OCI-LY1 (cell line): ENCODE data around the gene PIGA.
"Not testable (repeated sequence)": the region's sequence is repeated elsewhere in the genome, so short reads cannot be mapped to it uniquely, and the experiment has no call there.

ENCODE experiments used
- H2AFZ ChIP-seq: fragments of 200-600 bp; sonication (generic), shearing (Covaris generic); 2 replicates; pipeline ENCODE4 v1.6.0; 2014; ENCODE audit warnings: antibody characterized with exemption, mild to moderate bottlenecking, low read length
- H3F3A ChIP-seq: fragments of 200-600 bp; sonication (generic), shearing (Covaris generic); 2 replicates; pipeline ENCODE4 v1.6.0; 2014; ENCODE audit warnings: mild to moderate bottlenecking, antibody characterized with exemption, low read length, moderate library complexity; ENCODE audit not compliant: insufficient read depth
- H3K27ac ChIP-seq: fragments of 200-600 bp; sonication (generic); 2 replicates; pipeline ENCODE4 v1.5.1; 2014; ENCODE audit warnings: low read length, mixed run types, mild to moderate bottlenecking, low read depth; ENCODE audit not compliant: poor library complexity, severe bottlenecking
- H3K27me3 ChIP-seq: fragments of 200-600 bp; sonication (generic); 2 replicates; pipeline ENCODE4 v1.6.0; 2014; ENCODE audit warnings: antibody characterized with exemption, mild to moderate bottlenecking, low read length, moderate library complexity; ENCODE audit not compliant: insufficient read depth
- H3K36me3 ChIP-seq: fragments of 200-600 bp; sonication (generic); 2 replicates; pipeline ENCODE4 v1.6.1; 2014; ENCODE audit warnings: mild to moderate bottlenecking, antibody characterized with exemption, low read length, moderate library complexity, mixed read lengths; ENCODE audit not compliant: insufficient read depth
- H3K4me1 ChIP-seq: fragments of 200-600 bp; sonication (generic); 2 replicates; pipeline ENCODE4 v1.5.1; 2014; ENCODE audit warnings: mild to moderate bottlenecking, low read length, moderate library complexity; ENCODE audit not compliant: insufficient read depth, severe bottlenecking
- H3K4me2 ChIP-seq: fragments of 200-600 bp; sonication (generic), shearing (Covaris generic); 2 replicates; pipeline ENCODE4 v1.6.1; 2014; ENCODE audit warnings: low read length
- H3K4me3 ChIP-seq: fragments of 200-600 bp; sonication (generic); 2 replicates; pipeline ENCODE4 v1.5.1; 2014; ENCODE audit warnings: low read length, low read depth, mild to moderate bottlenecking, mixed read lengths; ENCODE audit not compliant: poor library complexity, severe bottlenecking
- H3K79me2 ChIP-seq: fragments of 200-600 bp; shearing (Covaris generic); 2 replicates; pipeline ENCODE4 v1.6.1; 2016; ENCODE audit warnings: mixed run types, low read length, mixed read lengths; ENCODE audit not compliant: insufficient read depth
- H3K9ac ChIP-seq: fragments of 200-600 bp; sonication (generic), shearing (Covaris generic); 2 replicates; pipeline ENCODE4 v1.6.1; 2014; ENCODE audit warnings: mild to moderate bottlenecking, low read length, mixed read lengths
- H3K9me2 ChIP-seq: fragments of 200-600 bp; sonication (generic), shearing (Covaris generic); 2 replicates; pipeline ENCODE4 v1.6.1; 2014; ENCODE audit warnings: low read depth, mild to moderate bottlenecking, low read length, mixed read lengths
- H3K9me3 ChIP-seq: fragments of 200-600 bp; shearing (Covaris generic); 2 replicates; pipeline ENCODE4 v1.6.1; 2014; ENCODE audit warnings: low read length, mixed read lengths
- H4K20me1 ChIP-seq: fragments of 200-600 bp; sonication (generic), shearing (Covaris generic); 2 replicates; pipeline ENCODE4 v1.6.0; 2016; ENCODE audit warnings: mild to moderate bottlenecking, low read length; ENCODE audit not compliant: insufficient read depth
- EZH2 ChIP-seq: fragments of 200-600 bp; sonication (generic), shearing (Covaris generic); IDR thresholded peaks from 2 replicates; pipeline ENCODE4 v1.8.0; 2017; ENCODE audit warnings: borderline replicate concordance, mixed run types, mild to moderate bottlenecking, antibody characterized with exemption, low read length, moderate library complexity, mixed read lengths
- TF ChIP-seq, protein P1 (sequence below): fragments of 200-600 bp; sonication (generic), shearing (Covaris generic); IDR thresholded peaks from 2 replicates; pipeline ENCODE4 v1.5.1; 2017; ENCODE audit warnings: mild to moderate bottlenecking, antibody characterized with exemption, low read length, moderate library complexity, mixed read lengths

The PIGA gene

DNA sequence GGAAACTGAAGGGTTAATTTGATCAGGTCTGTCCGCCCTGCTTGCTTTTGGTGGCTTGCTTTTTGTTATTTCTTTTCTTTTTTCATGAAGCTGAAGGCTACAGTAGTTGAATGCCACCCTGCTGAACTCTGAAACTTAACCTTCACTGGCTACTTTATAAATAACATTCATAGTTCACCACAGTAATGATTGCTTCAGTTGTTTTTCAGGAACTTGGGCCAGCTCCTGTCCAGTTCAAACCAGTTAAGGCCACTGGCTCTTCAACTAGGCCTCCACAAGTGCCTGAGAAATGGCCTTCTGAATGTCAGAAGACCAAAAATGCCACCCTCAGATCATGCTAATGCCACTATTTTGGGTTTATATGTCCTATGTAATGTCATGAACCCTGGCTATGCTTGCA is 57.7 kb downstream of the PIGA start:
- no peak for TF ChIP-seq EZH2
- TF ChIP-seq, protein P1, sequence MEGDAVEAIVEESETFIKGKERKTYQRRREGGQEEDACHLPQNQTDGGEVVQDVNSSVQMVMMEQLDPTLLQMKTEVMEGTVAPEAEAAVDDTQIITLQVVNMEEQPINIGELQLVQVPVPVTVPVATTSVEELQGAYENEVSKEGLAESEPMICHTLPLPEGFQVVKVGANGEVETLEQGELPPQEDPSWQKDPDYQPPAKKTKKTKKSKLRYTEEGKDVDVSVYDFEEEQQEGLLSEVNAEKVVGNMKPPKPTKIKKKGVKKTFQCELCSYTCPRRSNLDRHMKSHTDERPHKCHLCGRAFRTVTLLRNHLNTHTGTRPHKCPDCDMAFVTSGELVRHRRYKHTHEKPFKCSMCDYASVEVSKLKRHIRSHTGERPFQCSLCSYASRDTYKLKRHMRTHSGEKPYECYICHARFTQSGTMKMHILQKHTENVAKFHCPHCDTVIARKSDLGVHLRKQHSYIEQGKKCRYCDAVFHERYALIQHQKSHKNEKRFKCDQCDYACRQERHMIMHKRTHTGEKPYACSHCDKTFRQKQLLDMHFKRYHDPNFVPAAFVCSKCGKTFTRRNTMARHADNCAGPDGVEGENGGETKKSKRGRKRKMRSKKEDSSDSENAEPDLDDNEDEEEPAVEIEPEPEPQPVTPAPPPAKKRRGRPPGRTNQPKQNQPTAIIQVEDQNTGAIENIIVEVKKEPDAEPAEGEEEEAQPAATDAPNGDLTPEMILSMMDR = no peak
- Histone ChIP-seq H3K27me3 (no peaks in the 10 kb centered on the region), H3K36me3 (no peaks in the 10 kb centered on the region), H3K27ac (no peak overlapping the region), H3K79me2 (no peaks in the 10 kb centered on the region), H3F3A (no peaks in the 10 kb centered on the region), H2AFZ (no peak overlapping the region), H3K9ac (no peak overlapping the region), H3K9me3 (no peaks in the 10 kb centered on the region), H3K4me1 (no peaks in the 10 kb centered on the region), H3K4me3 (no peak overlapping the region), H3K4me2 (no peak overlapping the region), H3K9me2 (no peaks in the 10 kb centered on the region), H4K20me1 (no peaks in the 10 kb centered on the region)

DNA sequence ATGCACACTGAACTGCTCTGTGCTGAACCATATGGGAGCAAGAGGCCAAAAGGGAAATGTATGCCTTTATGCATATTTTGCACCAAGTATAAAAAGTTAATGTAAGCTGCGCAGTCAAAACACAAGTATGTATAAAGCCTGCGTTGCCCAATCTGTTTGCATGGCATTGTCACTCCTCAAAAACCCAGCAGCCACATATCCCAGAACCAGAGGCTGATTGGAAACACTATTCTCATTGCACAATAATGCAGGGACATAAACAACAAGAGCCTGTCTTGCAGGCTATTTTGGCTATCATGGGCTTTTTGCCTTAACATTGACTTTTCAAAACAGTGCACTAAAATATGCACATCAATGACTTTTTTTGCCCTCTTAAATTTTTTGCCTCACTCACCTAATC is 60.4 kb downstream of the PIGA start:
- no peaks in the 10 kb centered on the region for H3K27me3 ChIP-seq
- H3K9me3 ChIP-seq = no peaks in the 10 kb centered on the region
- no peak overlapping the region for H3K4me3 ChIP-seq
- H3K9me2 ChIP-seq = no peaks in the 10 kb centered on the region
- H3K4me2 ChIP-seq = no peak overlapping the region
- H3K79me2 ChIP-seq = no peaks in the 10 kb centered on the region
- H3K9ac ChIP-seq = no peak overlapping the region
- no peak overlapping the region for H3K27ac ChIP-seq
- no peaks in the 10 kb centered on the region for H3F3A ChIP-seq
- H3K4me1 ChIP-seq = no peaks in the 10 kb centered on the region
- TF ChIP-seq, protein P1 = no peak
- TF ChIP-seq EZH2 = no peak
- no peaks in the 10 kb centered on the region for H3K36me3 ChIP-seq
- H4K20me1 ChIP-seq = no peaks in the 10 kb centered on the region
- no peak overlapping the region for H2AFZ ChIP-seq

GRCh38 chrX:15273275-15273674 is 62.0 kb downstream of the PIGA start:
- not testable (repeated sequence) for H3K9ac ChIP-seq, H4K20me1 ChIP-seq, H3K4me1 ChIP-seq, H3K4me3 ChIP-seq, H3K9me2 ChIP-seq, H3K36me3 ChIP-seq, H3K79me2 ChIP-seq, H3K4me2 ChIP-seq, H3K9me3 ChIP-seq, H3F3A ChIP-seq, H3K27ac ChIP-seq, H3K27me3 ChIP-seq, H2AFZ ChIP-seq

DNA sequence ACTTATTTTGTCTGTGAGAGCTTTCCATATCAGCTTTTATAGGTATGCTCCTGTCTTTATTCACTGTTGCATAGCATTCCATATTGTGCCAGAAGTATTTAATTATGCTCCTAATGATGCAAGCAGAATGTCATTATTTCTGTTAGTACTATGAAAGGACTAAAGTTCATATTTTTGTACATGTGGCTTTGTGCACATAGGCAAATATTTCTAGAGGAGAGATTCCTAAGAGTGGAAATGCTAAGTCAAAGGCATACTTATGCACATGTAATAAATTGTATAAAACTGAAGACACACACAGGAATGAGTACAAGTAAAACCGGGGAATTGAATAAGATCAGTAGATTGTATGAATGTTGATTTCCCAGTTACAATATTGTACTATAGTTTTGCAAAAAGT is 63.6 kb downstream of the PIGA start:
- Histone ChIP-seq H3K9ac (no peak overlapping the region), H3K36me3 (no peaks in the 10 kb centered on the region), H4K20me1 (no peaks in the 10 kb centered on the region), H3K4me1 (no peaks in the 10 kb centered on the region), H3K79me2 (no peaks in the 10 kb centered on the region), H3K27me3 (no peaks in the 10 kb centered on the region), H3K4me2 (no peak overlapping the region), H3K4me3 (no peak overlapping the region), H3F3A (no peaks in the 10 kb centered on the region), H3K9me3 (no peaks in the 10 kb centered on the region), H3K27ac (no peak overlapping the region), H2AFZ (no peak overlapping the region), H3K9me2 (no peaks in the 10 kb centered on the region)
- no peak for TF ChIP-seq EZH2
- TF ChIP-seq, protein P1 = no peak
